ENCODE measurements around the gene ICAM2. TPM values are rescaled to one million over a fixed set of nuclear protein-coding genes. Genes with fewer than 3 reads are reported as not detected.

Gene ICAM2
- total RNA-seq: 49.1 TPM

- peak; percentile 22 for DNase-seq
Observed at GRCh38 chr17:64020056-64020766, at the start of gene ICAM2. TSS of gene ICAM2 (minus strand) at chr17:64020633. CDS start at chr17:64006691, 13,942 bp downstream.

GRCh38 chr17:64070213-64070612 lies 49.8 kb upstream of the ICAM2 start:
- no peak for DNase-seq

- DNase-seq: no peak
Observed at GRCh38 chr17:64069143-64069542, 48.7 kb upstream of the ICAM2 start.

GRCh38 chr17:64067657-64068056 lies 47.2 kb upstream of the ICAM2 start:
- DNase-seq: no peak

GRCh38 chr17:64066716-64067115 lies 46.3 kb upstream of the ICAM2 start:
- DNase-seq: no peak

- DNase-seq: no peak
Observed at GRCh38 chr17:64065161-64065560, 44.7 kb upstream of the ICAM2 start.

- DNase-seq: no peak
Observed at GRCh38 chr17:64064331-64064730, 43.9 kb upstream of the ICAM2 start.

- DNase-seq: peak; percentile 57
Observed at GRCh38 chr17:64063766-64064224, 43.4 kb upstream of the ICAM2 start.

GRCh38 chr17:64063088-64063487 lies 42.7 kb upstream of the ICAM2 start:
- no peak for DNase-seq

GRCh38 chr17:64061178-64061898 lies 40.9 kb upstream of the ICAM2 start:
- no peak for DNase-seq

GRCh38 chr17:64060331-64060730 lies 39.9 kb upstream of the ICAM2 start:
- no peak for DNase-seq

- no peak for DNase-seq
Observed at GRCh38 chr17:64059756-64060155, 39.3 kb upstream of the ICAM2 start.

- DNase-seq: no peak
Observed at GRCh38 chr17:64058621-64059020, 38.2 kb upstream of the ICAM2 start.

- DNase-seq: no peak
Observed at GRCh38 chr17:64057701-64058263, 37.3 kb upstream of the ICAM2 start.

- DNase-seq: no peak
Observed at GRCh38 chr17:64056269-64057005, 36.0 kb upstream of the ICAM2 start.

- no peak for DNase-seq
Observed at GRCh38 chr17:64055183-64056142, 35.0 kb upstream of the ICAM2 start.

- no peak for DNase-seq
Observed at GRCh38 chr17:64054304-64054703, 33.9 kb upstream of the ICAM2 start.

GRCh38 chr17:64053101-64053500 lies 32.7 kb upstream of the ICAM2 start:
- DNase-seq: no peak

- DNase-seq: no peak
Observed at GRCh38 chr17:64051153-64051552, 30.7 kb upstream of the ICAM2 start.

GRCh38 chr17:64048805-64049204 lies 28.4 kb upstream of the ICAM2 start:
- no peak for DNase-seq

GRCh38 chr17:64045176-64045575 lies 24.7 kb upstream of the ICAM2 start:
- no peak for DNase-seq
